ENCODE data around the gene PBOV1.

GRCh38 chr6:138238368-138238767 is 20.1 kb upstream of the PBOV1 start:
- no peak for TF ChIP-seq POLR2AphosphoS5 (IDR thresholded peaks at IDR 0.05; ENCODE audit: low read depth, low read length)
- TF ChIP-seq TAF1 (IDR thresholded peaks at IDR 0.05; ENCODE audit: low read depth, low read length): no peak
- no peak for TF ChIP-seq POLR2A (IDR thresholded peaks at IDR 0.05; ENCODE audit: low read depth, low read length)
